NOMO-1 (cell line): ENCODE measurements around the gene CACUL1.
"Not testable (repeated sequence)": the region's sequence is repeated elsewhere in the genome, so short reads cannot be mapped to it uniquely, and the experiment has no call there.

Experiments
- DNase-seq, 2 experiments: peaks; one replicate each; lab custom pipeline; 2025; ENCODE audit not compliant: unreplicated experiment in 2 of 2; lab: John Stamatoyannopoulos, UW

The CACUL1 gene

DNA sequence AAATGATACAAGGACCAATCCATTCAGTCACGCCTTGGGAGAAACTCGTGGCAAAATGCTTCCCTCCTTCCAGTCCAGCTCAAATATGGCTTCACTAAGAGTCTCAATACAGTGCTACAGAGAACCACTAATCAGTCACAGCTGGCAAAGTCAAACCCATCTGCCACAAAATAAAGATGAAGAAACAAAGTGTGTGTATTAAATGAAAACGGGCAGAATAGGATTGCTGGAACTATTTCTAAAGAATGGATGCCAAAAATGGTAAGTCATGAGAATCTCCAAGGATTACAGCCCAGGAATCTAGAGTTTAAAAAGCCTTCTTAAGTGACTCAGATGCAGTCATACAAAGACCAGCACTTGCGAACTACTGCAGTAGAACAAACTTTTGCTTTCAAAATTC lies 61.9 kb downstream of the CACUL1 start:
- DNase-seq = no peak

DNA sequence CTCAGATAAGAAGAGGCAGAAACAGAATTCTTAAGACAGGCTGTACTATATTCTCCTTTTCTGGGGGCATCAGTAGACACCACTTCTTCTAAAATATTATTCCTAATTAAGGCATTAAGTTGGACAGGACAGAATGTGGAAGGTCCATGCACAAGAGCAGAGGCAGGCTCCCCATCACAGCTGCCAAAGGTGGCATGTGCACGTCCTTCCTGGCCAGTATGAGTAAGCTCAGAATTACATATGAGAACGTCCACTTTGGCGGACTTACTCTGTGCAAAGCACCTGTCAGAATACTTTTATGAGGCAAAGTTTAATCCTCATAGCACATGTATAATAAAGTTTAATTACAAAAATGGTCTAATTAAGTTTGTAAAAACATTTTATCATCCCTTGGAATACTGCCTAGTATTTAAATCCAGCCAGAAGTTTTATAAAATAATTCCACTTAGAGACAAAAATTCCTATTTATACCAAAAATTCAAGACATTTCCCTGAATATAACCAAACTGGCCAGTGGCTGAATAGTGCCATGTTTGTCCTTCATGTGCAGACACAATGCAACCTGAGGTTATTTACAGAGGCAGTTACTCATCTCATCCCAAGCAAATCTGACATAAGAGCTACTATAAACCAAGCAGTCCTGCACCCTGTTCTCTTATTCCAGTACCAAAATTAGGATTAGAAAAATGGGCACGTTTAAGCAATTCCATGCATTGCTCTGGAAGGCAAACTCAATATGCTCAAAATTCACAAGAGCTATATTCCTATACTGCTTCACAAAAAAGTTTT lies 65.5 kb downstream of the CACUL1 start:
- no peak for DNase-seq

- DNase-seq = no peak
Observed at GRCh38 chr10:118687472-118687871, 67.3 kb downstream of the CACUL1 start.

DNA sequence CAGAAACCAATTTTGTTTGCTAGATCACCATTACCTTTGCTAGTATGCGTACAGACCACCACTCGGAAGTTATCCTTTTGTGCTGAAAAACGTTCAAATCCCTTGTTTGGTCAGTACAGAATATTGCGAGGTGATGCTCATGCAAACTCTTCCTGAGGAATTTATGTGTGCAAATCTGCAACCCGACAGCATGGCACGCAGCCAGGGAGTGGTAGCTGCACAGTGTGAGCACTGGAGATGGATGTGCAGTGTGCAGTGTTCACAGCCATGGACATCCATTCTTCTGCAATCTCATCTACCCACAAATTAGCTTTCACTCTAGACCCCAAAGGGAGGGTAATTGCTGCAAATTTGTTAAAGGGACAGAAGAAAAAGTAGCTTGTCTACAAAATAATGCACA lies 72.2 kb downstream of the CACUL1 start:
- no peak for DNase-seq

DNA sequence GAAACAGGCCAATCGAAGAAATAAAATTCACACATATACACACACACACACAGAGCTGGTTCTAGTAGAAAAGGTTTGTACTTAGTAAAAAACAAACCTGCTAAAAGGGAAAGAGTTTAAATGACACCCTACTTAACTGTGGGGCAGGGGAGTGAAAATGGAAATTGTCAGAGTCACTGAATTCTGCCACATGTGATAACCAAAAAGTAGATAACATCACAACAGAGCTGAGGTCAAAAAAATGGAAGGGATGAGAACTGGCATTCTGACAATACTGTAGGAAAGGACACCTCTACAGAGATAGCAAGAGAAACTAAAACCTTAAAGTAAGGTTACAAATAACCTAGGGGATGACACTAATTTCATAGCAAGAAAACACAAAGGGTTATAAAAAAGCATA lies 74.6 kb downstream of the CACUL1 start:
- no peak for DNase-seq

DNA sequence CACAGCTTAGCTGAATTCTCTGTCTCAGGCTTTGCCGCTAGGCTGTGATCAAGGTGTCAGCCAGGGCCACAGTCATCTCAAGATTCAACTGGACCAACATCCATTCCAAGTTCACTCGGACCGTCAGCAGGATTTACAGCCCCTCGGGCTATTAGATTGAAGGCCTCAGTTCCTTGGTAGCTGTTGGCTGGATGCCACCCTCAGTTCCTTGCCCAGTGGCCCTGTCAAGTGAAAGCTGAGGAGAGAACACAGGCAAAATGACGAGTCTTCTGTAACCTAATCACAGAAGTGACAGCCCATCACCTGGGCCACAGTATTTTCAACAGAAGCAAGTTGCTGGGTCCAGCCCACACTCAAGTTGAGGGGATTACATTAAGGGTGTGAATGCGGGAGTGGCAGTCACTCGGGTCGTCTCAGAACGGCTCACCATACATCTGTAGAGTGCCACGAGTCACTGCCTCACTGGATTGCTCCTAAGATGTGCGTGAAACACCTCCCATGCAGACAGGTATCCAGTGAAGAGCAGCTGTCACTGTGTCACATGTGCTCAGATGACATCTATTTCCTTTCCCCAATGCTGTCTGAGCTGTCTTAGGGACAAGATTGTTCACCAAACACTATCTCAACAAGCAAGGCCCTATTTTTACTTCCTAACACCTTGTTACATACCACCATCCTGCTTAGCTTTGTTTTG lies 80.4 kb downstream of the CACUL1 start:
- DNase-seq = no peak

DNA sequence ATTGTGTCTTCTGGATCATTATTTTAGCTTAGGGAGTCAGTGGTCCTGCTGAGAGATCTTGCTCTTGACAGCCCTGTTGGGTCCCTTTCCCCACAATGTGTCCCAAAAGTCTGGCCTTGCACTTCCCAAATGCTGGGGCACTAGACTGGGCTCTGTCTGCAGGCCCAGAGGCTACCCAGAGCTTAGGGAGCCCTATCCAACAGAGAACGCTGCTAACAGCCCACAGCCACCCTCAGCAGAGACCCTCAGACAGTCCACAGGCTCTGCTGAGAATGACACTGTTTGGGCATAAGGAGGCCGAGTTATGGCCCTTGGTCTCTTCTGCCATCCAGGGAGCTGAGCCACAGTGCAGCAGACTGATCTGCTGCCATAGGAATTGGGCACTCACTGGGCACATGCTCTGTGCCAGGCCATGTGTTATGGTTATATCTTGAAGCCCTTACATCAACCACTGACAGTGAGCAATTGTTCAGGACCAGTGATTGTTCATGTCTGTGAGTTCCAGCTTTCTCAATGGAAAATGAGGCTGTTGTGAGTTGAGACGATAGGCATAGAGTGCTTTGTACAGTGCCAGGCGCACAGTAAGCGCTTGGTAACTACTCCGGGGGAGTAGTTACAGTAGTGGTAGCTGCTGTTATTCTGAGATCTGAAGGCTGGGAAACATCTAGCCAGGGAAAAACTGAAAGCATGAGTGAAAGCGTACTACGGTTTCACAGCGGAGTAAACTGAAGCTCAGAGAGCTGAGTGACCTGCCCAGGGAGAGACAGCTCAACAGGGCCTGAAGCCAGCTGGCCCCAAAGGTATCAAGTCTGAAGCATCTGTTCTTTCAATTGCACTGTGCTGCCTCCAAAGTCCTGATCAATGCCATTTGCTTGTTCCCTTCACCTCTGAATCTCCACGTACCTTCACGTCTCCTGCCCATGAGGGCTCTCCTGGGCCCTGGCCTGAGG lies 81.7 kb downstream of the CACUL1 start:
- DNase-seq = no peak

DNA sequence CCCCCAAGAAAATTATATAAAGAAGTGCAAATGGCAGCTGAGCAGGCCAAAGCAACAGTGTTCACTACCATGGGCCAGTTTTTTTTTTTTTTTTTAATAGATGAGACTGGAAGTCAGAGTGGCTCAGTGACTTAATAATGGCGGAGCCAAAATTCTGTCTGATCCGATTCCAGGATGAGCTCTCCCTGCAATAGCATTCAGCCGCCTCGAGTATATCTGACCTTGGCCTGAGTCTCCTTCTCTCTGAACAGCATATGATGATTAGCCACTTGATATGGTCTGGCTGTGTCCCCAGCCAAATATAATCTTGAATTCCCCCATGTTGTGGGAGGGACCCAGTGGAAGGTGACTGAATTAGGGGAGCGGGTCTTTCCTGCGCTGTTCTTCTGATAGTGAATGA lies 82.6 kb downstream of the CACUL1 start:
- no peak for DNase-seq

DNA sequence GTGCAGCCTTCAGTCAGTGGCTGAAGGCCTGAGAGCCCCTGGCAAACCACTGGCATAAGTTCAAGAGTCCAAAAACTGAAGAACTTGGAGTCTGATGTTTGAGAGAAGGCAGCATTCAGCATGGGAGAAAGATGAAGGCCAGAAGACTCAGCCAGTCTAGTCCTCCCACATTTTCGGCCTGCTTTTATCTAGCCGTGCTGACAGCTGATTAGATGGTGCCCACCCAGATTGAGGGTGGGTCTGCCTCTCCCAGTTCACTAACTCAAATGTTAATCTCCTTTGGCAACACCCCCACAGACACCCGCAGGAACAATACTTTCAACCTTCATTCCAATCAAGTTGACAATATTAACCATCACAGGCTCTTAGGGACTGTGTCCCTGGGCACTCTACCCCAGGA lies 83.5 kb downstream of the CACUL1 start:
- DNase-seq = not testable (repeated sequence)

DNA sequence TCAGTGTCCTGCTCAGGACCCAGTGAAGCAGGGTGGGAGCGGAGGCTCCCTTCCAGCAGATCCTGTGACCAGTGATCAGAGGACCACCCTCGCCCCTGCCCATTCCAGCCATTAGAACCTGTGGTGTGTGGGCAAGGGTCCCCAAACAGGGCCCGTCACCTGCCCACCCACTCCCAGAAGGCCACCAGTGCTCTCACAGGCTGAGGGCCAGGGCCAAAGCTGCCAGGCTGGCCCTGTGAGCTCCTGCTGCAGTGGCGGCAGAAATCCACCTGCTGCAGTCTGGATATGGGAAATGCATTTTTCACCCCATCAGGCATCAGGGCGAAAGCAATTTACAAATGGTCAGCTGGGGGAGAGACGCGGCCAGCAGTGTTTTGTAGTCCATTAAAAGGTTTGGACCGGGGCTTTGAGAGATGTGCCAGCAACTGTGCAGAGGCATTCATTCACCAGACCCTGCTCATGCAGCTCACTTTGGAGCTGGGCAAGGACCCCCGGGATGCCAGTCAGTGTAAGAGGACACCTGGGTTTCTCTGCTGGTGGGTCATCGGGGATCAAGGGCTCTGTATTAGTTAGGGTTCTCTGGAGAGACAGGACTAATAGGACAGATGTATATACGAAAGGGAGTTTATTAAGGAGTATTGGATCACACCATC lies 84.2 kb downstream of the CACUL1 start:
- no peak for DNase-seq

DNA sequence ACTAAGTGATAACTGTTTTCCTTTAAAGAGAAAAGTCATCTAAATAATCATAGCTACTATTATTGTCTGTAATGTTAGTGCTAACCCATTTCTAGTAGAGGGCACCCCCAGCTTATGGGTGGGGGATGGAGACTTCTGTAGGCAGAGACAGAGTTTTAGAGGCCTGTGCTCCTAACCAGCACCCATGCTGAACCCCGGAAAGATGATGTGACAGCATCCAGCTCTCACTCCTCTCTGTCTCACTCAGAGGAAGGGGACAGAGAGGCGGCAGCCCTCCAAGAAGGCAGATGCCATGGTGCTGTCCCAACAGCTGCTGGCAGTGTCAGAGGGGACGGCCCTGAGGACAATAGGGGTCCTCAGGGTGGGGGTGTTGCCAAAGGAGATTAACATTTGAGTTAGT lies 84.9 kb downstream of the CACUL1 start:
- no peak for DNase-seq

GRCh38 chr10:118669020-118669791 lies 85.6 kb downstream of the CACUL1 start:
- DNase-seq = peak; percentile 20 to 48

GRCh38 chr10:118668228-118668952 lies 86.4 kb downstream of the CACUL1 start:
- DNase-seq = no peak

GRCh38 chr10:118667732-118668131 lies 87.0 kb downstream of the CACUL1 start:
- no peak for DNase-seq

- no peak for DNase-seq
Observed at GRCh38 chr10:118666350-118666749, 88.4 kb downstream of the CACUL1 start.

- DNase-seq = no peak
Observed at GRCh38 chr10:118664321-118664720, 90.4 kb downstream of the CACUL1 start.

- no peak for DNase-seq
Observed at GRCh38 chr10:118663176-118663575, 91.6 kb downstream of the CACUL1 start.

GRCh38 chr10:118662228-118663035 lies 92.3 kb downstream of the CACUL1 start:
- no peak for DNase-seq

GRCh38 chr10:118658762-118659161 lies 96.0 kb downstream of the CACUL1 start:
- no peak for DNase-seq
